Parathyroid adenoma (tissue), 2 donors: Measurements from ENCODE around the gene BTRC.

Source experiments
- H2AFZ ChIP-seq: fragments of 300-600 bp; sonication (generic); one replicate; pipeline ENCODE4 v1.7.0; 2017; ENCODE audit warnings: antibody characterized with exemption, mild to moderate bottlenecking
- H3K27ac ChIP-seq: fragments of 300-600 bp; sonication (generic); one replicate; pipeline ENCODE4 v1.7.0; 2017
- H3K27me3 ChIP-seq: fragments of 300-600 bp; sonication (generic); one replicate; pipeline ENCODE4 v1.7.0; 2017; ENCODE audit warnings: low read length; ENCODE audit not compliant: control insufficient read depth, insufficient read depth
- H3K36me3 ChIP-seq: fragments of 300-600 bp; sonication (generic); one replicate; pipeline ENCODE4 v1.7.0; 2017; ENCODE audit warnings: low read length; ENCODE audit not compliant: control insufficient read depth, insufficient read depth
- H3K4me1 ChIP-seq: fragments of 300-600 bp; sonication (generic); one replicate; pipeline ENCODE4 v1.7.0; 2017; ENCODE audit warnings: control low read depth
- H3K4me2 ChIP-seq: fragments of 300-600 bp; sonication (generic); one replicate; pipeline ENCODE4 v1.7.0; 2017; ENCODE audit warnings: low read length
- H3K4me3 ChIP-seq: fragments of 300-600 bp; sonication (generic); one replicate; pipeline ENCODE4 v1.7.0; 2017; ENCODE audit warnings: low read depth, low read length
- H3K79me2 ChIP-seq: fragments of 300-600 bp; sonication (generic); one replicate; pipeline ENCODE4 v1.7.0; 2017; ENCODE audit warnings: control low read depth
- H3K9ac ChIP-seq: fragments of 300-600 bp; sonication (generic); one replicate; pipeline ENCODE4 v1.7.0; 2017; ENCODE audit warnings: mild to moderate bottlenecking
- H3K9me3 ChIP-seq: fragments of 300-600 bp; sonication (generic); one replicate; pipeline ENCODE4 v1.7.0; 2017; ENCODE audit warnings: low read length; ENCODE audit not compliant: control insufficient read depth
- CTCF ChIP-seq: fragments of 300-600 bp; sonication (generic); IDR thresholded peaks from one replicate; pipeline ENCODE4 v1.7.0; 2017; ENCODE audit warnings: antibody characterized with exemption, mild to moderate bottlenecking
- donor health status: primary hyperparathyroidism.

BTRC gene

GRCh38 chr10:101566333-101567164 is 212.6 kb downstream of the BTRC start:
- no peak for TF ChIP-seq CTCF
- Histone ChIP-seq H3K4me3 (no peak overlapping the region), H3K4me2 (peak overlapping the region; percentile 36), H3K9ac (no peak overlapping the region), H3K27ac (no peak overlapping the region), H3K36me3 (no peaks in the 10 kb centered on the region), H3K27me3 (peaks cover 15% of the 10 kb centered on the region), H2AFZ (peak overlapping the region; percentile 48), H3K79me2 (no peaks in the 10 kb centered on the region), H3K4me1 (peaks cover 14% of the 10 kb centered on the region), H3K9me3 (no peaks in the 10 kb centered on the region)

GRCh38 chr10:101567165-101568006 is 213.4 kb downstream of the BTRC start:
- no peaks in the 10 kb centered on the region for H3K9me3 ChIP-seq
- no peaks in the 10 kb centered on the region for H3K79me2 ChIP-seq
- no peak overlapping the region for H3K9ac ChIP-seq
- peaks cover 14% of the 10 kb centered on the region for H3K4me1 ChIP-seq
- H3K4me2 ChIP-seq = no peak overlapping the region
- H3K27me3 ChIP-seq = peaks cover 15% of the 10 kb centered on the region
- no peak overlapping the region for H2AFZ ChIP-seq
- no peaks in the 10 kb centered on the region for H3K36me3 ChIP-seq
- TF ChIP-seq CTCF = no peak
- H3K27ac ChIP-seq = no peak overlapping the region
- no peak overlapping the region for H3K4me3 ChIP-seq

GRCh38 chr10:101568054-101568745 is 214.2 kb downstream of the BTRC start:
- Histone ChIP-seq H2AFZ (no peak overlapping the region), H3K4me1 (peaks cover 14% of the 10 kb centered on the region), H3K27ac (no peak overlapping the region), H3K27me3 (peaks cover 15% of the 10 kb centered on the region), H3K4me2 (no peak overlapping the region), H3K4me3 (no peak overlapping the region), H3K9me3 (no peaks in the 10 kb centered on the region), H3K79me2 (no peaks in the 10 kb centered on the region), H3K36me3 (no peaks in the 10 kb centered on the region), H3K9ac (no peak overlapping the region)
- TF ChIP-seq CTCF = no peak

- no peak overlapping the region for H3K9ac ChIP-seq
- H3K4me2 ChIP-seq = no peak overlapping the region
- H3K36me3 ChIP-seq = no peaks in the 10 kb centered on the region
- TF ChIP-seq CTCF = no peak
- peaks cover 15% of the 10 kb centered on the region for H3K27me3 ChIP-seq
- no peak overlapping the region for H3K27ac ChIP-seq
- H3K4me3 ChIP-seq = no peak overlapping the region
- peaks cover 14% of the 10 kb centered on the region for H3K4me1 ChIP-seq
- no peaks in the 10 kb centered on the region for H3K79me2 ChIP-seq
- no peaks in the 10 kb centered on the region for H3K9me3 ChIP-seq
- H2AFZ ChIP-seq = peak overlapping the region; percentile 100
Measured at GRCh38 chr10:101569323-101569621, 215.3 kb downstream of the BTRC start.
